ENCODE data around the gene D2HGDH. TPM values are rescaled to one million over a fixed set of nuclear protein-coding genes. Genes with fewer than 3 reads are reported as not detected.
"Not testable (repeated sequence)": the region's sequence is repeated elsewhere in the genome, so short reads cannot be mapped to it uniquely, and the experiment has no call there.

D2HGDH gene
- total RNA-seq, 1 donor from 2014 or later = 13.9 TPM

DNA sequence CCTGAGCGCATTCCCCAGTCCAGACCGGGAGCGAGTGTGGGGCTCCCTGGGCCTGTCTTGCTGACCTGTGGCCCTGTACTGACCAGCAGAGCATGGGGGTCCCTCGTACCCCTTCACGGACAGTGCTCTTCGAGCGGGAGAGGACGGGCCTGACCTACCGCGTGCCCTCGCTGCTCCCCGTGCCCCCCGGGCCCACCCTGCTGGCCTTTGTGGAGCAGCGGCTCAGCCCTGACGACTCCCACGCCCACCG lies 79.9 kb downstream of the D2HGDH start:
- no peak for DNase-seq (ENCODE audit: low read depth)
- TF ChIP-seq, protein P1, sequence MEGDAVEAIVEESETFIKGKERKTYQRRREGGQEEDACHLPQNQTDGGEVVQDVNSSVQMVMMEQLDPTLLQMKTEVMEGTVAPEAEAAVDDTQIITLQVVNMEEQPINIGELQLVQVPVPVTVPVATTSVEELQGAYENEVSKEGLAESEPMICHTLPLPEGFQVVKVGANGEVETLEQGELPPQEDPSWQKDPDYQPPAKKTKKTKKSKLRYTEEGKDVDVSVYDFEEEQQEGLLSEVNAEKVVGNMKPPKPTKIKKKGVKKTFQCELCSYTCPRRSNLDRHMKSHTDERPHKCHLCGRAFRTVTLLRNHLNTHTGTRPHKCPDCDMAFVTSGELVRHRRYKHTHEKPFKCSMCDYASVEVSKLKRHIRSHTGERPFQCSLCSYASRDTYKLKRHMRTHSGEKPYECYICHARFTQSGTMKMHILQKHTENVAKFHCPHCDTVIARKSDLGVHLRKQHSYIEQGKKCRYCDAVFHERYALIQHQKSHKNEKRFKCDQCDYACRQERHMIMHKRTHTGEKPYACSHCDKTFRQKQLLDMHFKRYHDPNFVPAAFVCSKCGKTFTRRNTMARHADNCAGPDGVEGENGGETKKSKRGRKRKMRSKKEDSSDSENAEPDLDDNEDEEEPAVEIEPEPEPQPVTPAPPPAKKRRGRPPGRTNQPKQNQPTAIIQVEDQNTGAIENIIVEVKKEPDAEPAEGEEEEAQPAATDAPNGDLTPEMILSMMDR (conservative IDR thresholded peaks at IDR 0.05; ENCODE audit: low read depth, low read length) = no peak
- no peak overlapping the region for H3K4me3 ChIP-seq (ENCODE audit: low read depth, low read length)

DNA sequence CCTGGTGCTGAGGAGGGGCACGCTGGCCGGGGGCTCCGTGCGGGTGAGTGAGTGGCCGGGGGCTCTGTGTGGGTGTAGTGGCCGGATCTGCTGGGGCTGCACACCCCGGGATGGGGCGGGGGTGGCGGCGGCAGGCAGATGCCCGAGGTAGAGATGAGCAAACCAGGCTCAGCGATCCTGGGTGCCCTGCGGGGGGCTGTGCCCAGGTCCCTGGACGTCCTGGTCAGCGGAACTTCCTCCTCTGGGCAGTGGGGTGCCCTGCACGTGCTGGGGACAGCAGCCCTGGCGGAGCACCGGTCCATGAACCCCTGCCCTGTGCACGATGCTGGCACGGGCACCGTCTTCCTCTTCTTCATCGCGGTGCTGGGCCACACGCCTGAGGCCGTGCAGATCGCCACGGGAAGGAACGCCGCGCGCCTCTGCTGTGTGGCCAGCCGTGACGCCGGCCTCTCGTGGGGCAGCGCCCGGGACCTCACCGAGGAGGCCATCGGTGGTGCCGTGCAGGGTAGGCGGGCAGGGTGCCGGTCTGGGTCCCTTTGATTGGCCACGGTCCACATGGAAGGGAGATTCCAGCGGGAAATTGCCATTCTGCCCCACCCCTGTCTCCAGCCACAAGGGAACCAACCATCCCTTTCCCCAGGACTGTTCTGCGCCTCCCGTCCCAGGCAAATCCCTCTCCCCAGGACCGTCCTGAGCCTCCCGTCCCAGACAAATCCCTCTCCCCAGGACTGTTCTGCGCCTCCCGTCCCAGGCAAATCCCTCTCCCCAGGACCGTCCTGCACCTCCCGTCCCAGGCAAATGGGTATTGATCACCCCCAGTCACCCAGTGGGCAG lies 80.4 kb downstream of the D2HGDH start:
- H3K4me3 ChIP-seq (ENCODE audit: low read depth, low read length) = no peak overlapping the region
- no peak for DNase-seq (ENCODE audit: low read depth)
- TF ChIP-seq, protein P1 (conservative IDR thresholded peaks at IDR 0.05; ENCODE audit: low read depth, low read length) = no peak

DNA sequence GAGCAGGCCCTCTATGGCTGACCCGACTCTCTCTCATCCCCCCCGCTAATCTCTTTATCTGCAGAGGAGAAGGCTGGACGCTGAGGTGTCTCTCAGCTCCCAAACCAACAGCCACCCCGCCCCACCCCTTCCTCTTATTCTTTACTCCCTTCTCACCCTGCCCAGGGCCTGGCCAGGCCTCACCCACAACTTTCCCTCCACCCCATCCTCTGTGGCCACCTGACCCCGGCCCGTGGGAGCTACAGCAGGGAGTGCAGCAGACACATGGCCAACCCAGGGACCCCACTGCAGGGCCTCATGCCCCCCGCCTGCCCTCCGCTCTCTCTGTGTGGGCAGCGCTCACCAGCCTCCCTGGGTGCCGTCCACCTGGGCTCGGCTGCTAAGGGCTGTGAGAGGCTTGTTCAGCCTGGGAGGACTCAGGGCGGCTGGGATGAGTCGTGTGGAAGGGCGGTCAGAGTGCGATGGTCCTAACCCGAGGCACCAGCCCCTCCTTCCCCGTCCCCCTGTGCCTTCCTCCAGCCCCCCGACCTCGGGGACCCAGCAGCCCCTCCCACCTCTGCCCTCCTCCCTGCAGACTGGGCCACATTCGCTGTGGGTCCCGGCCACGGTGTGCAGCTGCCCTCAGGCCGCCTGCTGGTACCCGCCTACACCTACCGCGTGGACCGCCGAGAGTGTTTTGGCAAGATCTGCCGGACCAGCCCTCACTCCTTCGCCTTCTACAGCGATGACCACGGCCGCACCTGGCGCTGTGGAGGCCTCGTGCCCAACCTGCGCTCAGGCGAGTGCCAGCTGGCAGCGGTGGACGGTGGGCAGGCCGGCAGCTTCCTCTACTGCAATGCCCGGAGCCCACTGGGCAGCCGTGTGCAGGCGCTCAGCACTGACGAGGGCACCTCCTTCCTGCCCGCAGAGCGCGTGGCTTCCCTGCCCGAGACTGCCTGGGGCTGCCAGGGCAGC lies 81.3 kb downstream of the D2HGDH start:
- no peak for DNase-seq (ENCODE audit: low read depth)
- TF ChIP-seq, protein P1 (conservative IDR thresholded peaks at IDR 0.05; ENCODE audit: low read depth, low read length) = no peak
- H3K4me3 ChIP-seq (ENCODE audit: low read depth, low read length) = no peak overlapping the region

DNA sequence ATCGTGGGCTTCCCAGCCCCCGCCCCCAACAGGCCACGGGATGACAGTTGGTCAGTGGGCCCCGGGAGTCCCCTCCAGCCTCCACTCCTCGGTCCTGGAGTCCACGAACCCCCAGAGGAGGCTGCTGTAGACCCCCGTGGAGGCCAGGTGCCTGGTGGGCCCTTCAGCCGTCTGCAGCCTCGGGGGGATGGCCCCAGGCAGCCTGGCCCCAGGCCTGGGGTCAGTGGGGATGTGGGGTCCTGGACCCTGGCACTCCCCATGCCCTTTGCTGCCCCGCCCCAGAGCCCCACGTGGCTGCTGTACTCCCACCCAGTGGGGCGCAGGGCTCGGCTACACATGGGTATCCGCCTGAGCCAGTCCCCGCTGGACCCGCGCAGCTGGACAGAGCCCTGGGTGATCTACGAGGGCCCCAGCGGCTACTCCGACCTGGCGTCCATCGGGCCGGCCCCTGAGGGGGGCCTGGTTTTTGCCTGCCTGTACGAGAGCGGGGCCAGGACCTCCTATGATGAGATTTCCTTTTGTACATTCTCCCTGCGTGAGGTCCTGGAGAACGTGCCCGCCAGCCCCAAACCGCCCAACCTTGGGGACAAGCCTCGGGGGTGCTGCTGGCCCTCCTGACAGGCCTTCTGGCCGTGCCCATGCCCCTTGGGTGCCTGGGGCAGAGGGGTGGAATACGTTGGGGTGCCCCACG lies 82.1 kb downstream of the D2HGDH start:
- TF ChIP-seq, protein P1 (conservative IDR thresholded peaks at IDR 0.05; ENCODE audit: low read depth, low read length) = no peak
- H3K4me3 ChIP-seq (ENCODE audit: low read depth, low read length) = no peak overlapping the region
- DNase-seq (ENCODE audit: low read depth) = no peak

DNA sequence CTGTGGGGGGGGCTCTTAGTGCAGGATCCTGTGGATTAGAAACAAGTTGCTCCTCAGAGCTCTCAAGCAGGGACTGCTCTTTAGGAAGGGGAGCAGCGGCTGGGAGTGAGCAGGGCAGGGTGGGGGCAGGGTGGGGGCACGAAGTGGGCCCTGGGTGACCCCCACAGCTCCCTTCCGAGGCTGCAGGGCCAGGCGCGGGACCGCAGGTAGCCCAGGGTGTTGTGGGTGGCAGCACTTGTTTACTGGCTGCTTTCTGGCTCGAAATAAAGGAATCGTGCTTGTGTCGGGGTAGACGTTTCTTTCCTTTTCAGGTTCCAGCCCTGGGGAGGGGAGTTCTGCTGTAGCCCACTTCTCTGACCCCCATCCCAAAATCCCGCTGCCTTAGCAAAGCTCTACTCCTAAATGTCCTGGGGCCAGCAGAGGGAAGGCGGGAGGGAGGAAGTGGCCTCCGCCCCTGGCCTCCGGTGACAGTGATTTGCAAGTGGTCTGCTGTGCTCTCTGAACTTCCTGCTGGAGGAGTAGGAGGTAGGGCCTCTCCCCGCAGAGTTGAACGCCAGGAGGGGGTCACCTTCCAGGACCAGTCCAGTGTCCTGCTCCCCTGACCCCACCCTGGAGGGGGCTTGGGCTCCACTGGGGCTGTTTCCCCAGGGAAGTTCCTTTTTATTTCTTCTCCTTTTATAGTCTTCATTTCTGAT lies 82.8 kb downstream of the D2HGDH start:
- TF ChIP-seq, protein P1 (conservative IDR thresholded peaks at IDR 0.05; ENCODE audit: low read depth, low read length) = no peak
- no peak overlapping the region for H3K4me3 ChIP-seq (ENCODE audit: low read depth, low read length)
- no peak for DNase-seq (ENCODE audit: low read depth)

DNA sequence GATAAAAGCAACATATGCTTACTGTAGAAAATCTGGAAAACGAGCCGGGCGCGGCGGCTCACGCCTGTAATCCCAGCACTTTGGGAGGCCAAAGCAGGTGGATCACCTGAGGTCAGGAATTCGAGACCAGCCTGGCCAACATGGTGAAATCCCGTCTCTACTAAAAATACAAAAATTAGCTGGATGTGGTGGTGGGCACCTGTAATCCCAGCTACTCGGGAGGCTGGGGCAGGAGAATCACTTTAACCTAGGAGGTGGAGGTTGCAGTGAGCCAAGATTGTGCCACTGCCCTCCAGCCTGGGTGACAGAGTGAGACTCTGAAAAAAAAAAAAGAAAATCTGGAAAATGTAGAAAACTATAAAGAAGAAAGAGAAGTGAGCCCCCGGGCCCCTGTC lies 83.4 kb downstream of the D2HGDH start:
- DNase-seq (ENCODE audit: low read depth); H3K4me3 ChIP-seq (ENCODE audit: low read depth, low read length): not testable (repeated sequence)

Other genes starting within 250 kb of the D2HGDH start
- 256 and 264 TPM in 2 replicates for gene STK25, start 226.0 kb upstream of the D2HGDH start, total RNA-seq
- 76.7 and 83.3 TPM in 2 replicates for gene BOK, start 175.9 kb upstream of the D2HGDH start, total RNA-seq
- 42.4 and 73.8 TPM in 2 replicates for gene THAP4, start 97.5 kb upstream of the D2HGDH start, total RNA-seq
- gene ATG4B, start 96.9 kb upstream of the D2HGDH start, total RNA-seq = 58.6 and 72.5 TPM in 2 replicates
- gene DTYMK, start 47.8 kb upstream of the D2HGDH start, total RNA-seq = 102 and 128 TPM in 2 replicates
- gene ING5, start 32.6 kb upstream of the D2HGDH start, total RNA-seq = 10.4 and 25.5 TPM in 2 replicates
- gene GAL3ST2, start 42.2 kb downstream of the D2HGDH start, total RNA-seq = 0.22 TPM in 1 of 2 replicates, not detected in the other
- gene NEU4, start 74.6 kb downstream of the D2HGDH start, total RNA-seq = not detected in 2 replicates
- 0.29 and 0.92 TPM in 2 replicates for gene PDCD1, start 124.3 kb downstream of the D2HGDH start, total RNA-seq
- gene RTP5, start 135.1 kb downstream of the D2HGDH start, total RNA-seq = not detected in 2 replicates